Measurements from ENCODE around the gene BLNK.
"Not testable (repeated sequence)": the region's sequence is repeated elsewhere in the genome, so short reads cannot be mapped to it uniquely, and the experiment has no call there.

The BLNK gene

GRCh38 chr10:96222908-96223307, 48.5 kb downstream of the BLNK start:
- DNase-seq: no peak

- no peak for DNase-seq
These were observed 48.9 kb downstream of the BLNK start for GRCh38 chr10:96222441-96222840.

- DNase-seq: no peak
These were observed 52.5 kb downstream of the BLNK start for GRCh38 chr10:96218826-96219225.

GRCh38 chr10:96217711-96218110, 53.7 kb downstream of the BLNK start:
- no peak for DNase-seq

GRCh38 chr10:96216775-96217174, 54.6 kb downstream of the BLNK start:
- no peak for DNase-seq

- DNase-seq: no peak
These were observed 58.5 kb downstream of the BLNK start for GRCh38 chr10:96212911-96213310.

- no peak for DNase-seq
These were observed 59.6 kb downstream of the BLNK start for GRCh38 chr10:96211764-96212163.

- no peak for DNase-seq
These were observed 62.4 kb downstream of the BLNK start for GRCh38 chr10:96208946-96209345.

GRCh38 chr10:96208271-96208670, 63.1 kb downstream of the BLNK start:
- no peak for DNase-seq

- DNase-seq: no peak
These were observed 65.8 kb downstream of the BLNK start for GRCh38 chr10:96205580-96205979.

GRCh38 chr10:96201525-96201924, 69.8 kb downstream of the BLNK start:
- DNase-seq: no peak

GRCh38 chr10:96189505-96189904, 81.9 kb downstream of the BLNK start:
- DNase-seq: not testable (repeated sequence)

- no peak for DNase-seq
These were observed 82.5 kb downstream of the BLNK start for GRCh38 chr10:96188916-96189315.

- DNase-seq: no peak
These were observed 82.9 kb downstream of the BLNK start for GRCh38 chr10:96188421-96188820.

GRCh38 chr10:96176985-96177384, 94.4 kb downstream of the BLNK start:
- DNase-seq: no peak

GRCh38 chr10:96172666-96173065, 98.7 kb downstream of the BLNK start:
- DNase-seq: no peak

GRCh38 chr10:96170230-96170629, 101.1 kb downstream of the BLNK start:
- DNase-seq: no peak

- no peak for DNase-seq
These were observed 102.8 kb downstream of the BLNK start for GRCh38 chr10:96168546-96168945.

- no peak for DNase-seq
These were observed 105.6 kb downstream of the BLNK start for GRCh38 chr10:96165726-96166125.

GRCh38 chr10:96153070-96153469, 118.3 kb downstream of the BLNK start:
- DNase-seq: no peak

- DNase-seq: no peak
These were observed 118.9 kb downstream of the BLNK start for GRCh38 chr10:96152437-96152836.
